Measurements from ENCODE around the gene FAM3D. TPM values are rescaled to one million over a fixed set of nuclear protein-coding genes. Genes with fewer than 3 reads are reported as not detected.

Gene FAM3D
- total and polyA plus RNA-seq, 9 of the 15 experiments (the other 6 are each of a cell fraction or from before 2014, with no cell fraction given), result not detected

- TF ChIP-seq E2F8 (IDR thresholded peaks at IDR 0.05; ENCODE audit: low read depth, partially characterized antibody) (no peak), USF1 (CRISPR knock-in tag; IDR thresholded peaks at IDR 0.05) (peak; percentile 40; the same call in 1 of the 2 replicates), ASH1L (IDR thresholded peaks at IDR 0.05; ENCODE audit: borderline replicate concordance, low read depth, partially characterized antibody) (no peak), BRCA1 (IDR thresholded peaks at IDR 0.05) (no peak), BRCA1 (CRISPR knock-in tag; IDR thresholded peaks at IDR 0.05) (no peak), NFE2L1 (tag; IDR thresholded peaks at IDR 0.05; ENCODE audit: borderline replicate concordance, low read depth) (peak; percentile 34; the same call in 1 of the 2 replicates), ZNF436 (CRISPR knock-in tag; IDR thresholded peaks at IDR 0.05) (no peak), JUNB (CRISPR knock-in tag; conservative IDR thresholded peaks at IDR 0.05) (no peak), NCOA4 (IDR thresholded peaks at IDR 0.05; ENCODE audit: partially characterized antibody) (no peak), GATA2 (CRISPR knock-in tag; IDR thresholded peaks at IDR 0.05) (no peak), MAFF (IDR thresholded peaks at IDR 0.05; ENCODE audit: low read length) (peak; percentile 56), TSC22D4 (tag; IDR thresholded peaks at IDR 0.05) (no peak), PPARD (CRISPR knock-in tag; IDR thresholded peaks at IDR 0.05) (no peak), ZNF589 (CRISPR knock-in tag; IDR thresholded peaks at IDR 0.05; ENCODE audit: low read depth) (no peak), OTX1 (CRISPR knock-in tag; IDR thresholded peaks at IDR 0.05) (no peak), PBX2 (CRISPR knock-in tag; IDR thresholded peaks at IDR 0.05; ENCODE audit: low read depth) (no peak), PBX2 (tag; conservative IDR thresholded peaks at IDR 0.05; ENCODE audit: low read depth) (no peak), ATF3 (IDR thresholded peaks at IDR 0.05) (peak; percentile 25; the same call in 1 of the 2 replicates), ATF3 (CRISPR knock-in tag; conservative IDR thresholded peaks at IDR 0.05) (no peak)
- TF ChIP-seq, protein P1, sequence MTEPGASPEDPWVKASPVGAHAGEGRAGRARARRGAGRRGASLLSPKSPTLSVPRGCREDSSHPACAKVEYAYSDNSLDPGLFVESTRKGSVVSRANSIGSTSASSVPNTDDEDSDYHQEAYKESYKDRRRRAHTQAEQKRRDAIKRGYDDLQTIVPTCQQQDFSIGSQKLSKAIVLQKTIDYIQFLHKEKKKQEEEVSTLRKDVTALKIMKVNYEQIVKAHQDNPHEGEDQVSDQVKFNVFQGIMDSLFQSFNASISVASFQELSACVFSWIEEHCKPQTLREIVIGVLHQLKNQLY (CRISPR knock-in tag; conservative IDR thresholded peaks at IDR 0.05), result no peak
Observed at GRCh38 chr3:58609990-58610389, 56.6 kb downstream of the FAM3D start (continued).

Data from K562 (cell line).